Gastrocnemius medialis (tissue), 4 donors: ENCODE measurements around the gene BICDL2.

Experiments used
- POLR2A ChIP-seq, 2 donors: fragments of 450-650 bp; IDR thresholded peaks; one replicate each; pipeline ENCODE4 v1.6.1; 2017; ENCODE audit warnings: antibody characterized with exemption in 2 of 2, mild to moderate bottlenecking in 2 of 2, moderate library complexity in 2 of 2
- TF ChIP-seq, protein P1 (sequence below), 5 experiments: fragments of 450-650 bp in 3 of 5; fragments of 200-600 bp in 2 of 5; sonication (generic) in 2 of 5; IDR thresholded peaks in 4 of 5; conservative IDR thresholded peaks in 1 of 5; 1 replicate in 4 of 5; 2 replicates in 1 of 5; pipeline ENCODE4 v1.5.1; 2016 to 2019; ENCODE audit warnings: antibody characterized with exemption in 5 of 5, mild to moderate bottlenecking in 3 of 5, moderate library complexity in 3 of 5

DNA sequence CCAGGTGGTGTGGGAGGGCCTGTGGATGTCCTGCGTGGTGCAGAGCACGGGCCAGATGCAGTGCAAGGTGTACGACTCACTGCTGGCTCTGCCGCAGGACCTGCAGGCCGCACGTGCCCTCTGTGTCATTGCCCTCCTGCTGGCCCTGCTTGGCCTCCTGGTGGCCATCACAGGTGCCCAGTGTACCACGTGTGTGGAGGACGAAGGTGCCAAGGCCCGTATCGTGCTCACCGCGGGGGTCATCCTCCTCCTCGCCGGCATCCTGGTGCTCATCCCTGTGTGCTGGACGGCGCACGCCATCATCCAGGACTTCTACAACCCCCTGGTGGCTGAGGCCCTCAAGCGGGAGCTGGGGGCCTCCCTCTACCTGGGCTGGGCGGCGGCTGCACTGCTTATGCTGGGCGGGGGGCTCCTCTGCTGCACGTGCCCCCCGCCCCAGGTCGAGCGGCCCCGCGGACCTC is 23.2 kb downstream of the BICDL2 start:
- TF ChIP-seq POLR2A (IDR thresholded peaks at IDR 0.05) = no peak
- TF ChIP-seq, protein P1, sequence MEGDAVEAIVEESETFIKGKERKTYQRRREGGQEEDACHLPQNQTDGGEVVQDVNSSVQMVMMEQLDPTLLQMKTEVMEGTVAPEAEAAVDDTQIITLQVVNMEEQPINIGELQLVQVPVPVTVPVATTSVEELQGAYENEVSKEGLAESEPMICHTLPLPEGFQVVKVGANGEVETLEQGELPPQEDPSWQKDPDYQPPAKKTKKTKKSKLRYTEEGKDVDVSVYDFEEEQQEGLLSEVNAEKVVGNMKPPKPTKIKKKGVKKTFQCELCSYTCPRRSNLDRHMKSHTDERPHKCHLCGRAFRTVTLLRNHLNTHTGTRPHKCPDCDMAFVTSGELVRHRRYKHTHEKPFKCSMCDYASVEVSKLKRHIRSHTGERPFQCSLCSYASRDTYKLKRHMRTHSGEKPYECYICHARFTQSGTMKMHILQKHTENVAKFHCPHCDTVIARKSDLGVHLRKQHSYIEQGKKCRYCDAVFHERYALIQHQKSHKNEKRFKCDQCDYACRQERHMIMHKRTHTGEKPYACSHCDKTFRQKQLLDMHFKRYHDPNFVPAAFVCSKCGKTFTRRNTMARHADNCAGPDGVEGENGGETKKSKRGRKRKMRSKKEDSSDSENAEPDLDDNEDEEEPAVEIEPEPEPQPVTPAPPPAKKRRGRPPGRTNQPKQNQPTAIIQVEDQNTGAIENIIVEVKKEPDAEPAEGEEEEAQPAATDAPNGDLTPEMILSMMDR (IDR thresholded peaks at IDR 0.05 in 4 of 5, conservative IDR thresholded peaks at IDR 0.05 in 1 of 5) = no peak
